HepG2 (cell line): ENCODE results near the gene FAM24A. TPM values are rescaled to one million over a fixed set of nuclear protein-coding genes. Genes with fewer than 3 reads are reported as not detected.

Experiments
- ATAC-seq: fragments of 200-7000 bp; cut with Tn5 transposase; 3 replicates; pipeline ENCODE4 v1.9.1; 2020; ENCODE audit warnings: mild to moderate bottlenecking, moderate library complexity
- BruUV-seq: library from RNA; stranded (reverse); fragments of 400-500 nt; replicated peaks from 2 replicates; lab custom pipeline; 2021; lab: Mats Ljungman, UMichigan
- CTCF ChIA-PET: fragments of 300-600 bp; formaldehyde crosslinking; extraction: SDS; loops from one replicate; lab custom pipeline; 2021; ENCODE audit warnings: low total read pairs, inconsistent platforms, low intra/inter-chr PET ratio; lab: Yijun Ruan, JAX
- POLR2A ChIA-PET: fragments of 350-600 bp; sonication (Branson Sonifier 250); formaldehyde crosslinking; loops from one replicate; lab custom pipeline; 2020; ENCODE audit warnings: antibody characterized with exemption, inconsistent platforms; lab: Yijun Ruan, JAX
- DNase-seq: peaks from one replicate; pipeline ENCODE4 v3.0.0-alpha.2; 2015; ENCODE audit warnings: low spot score
- FAIRE-seq: peaks from 3 replicates; lab custom pipeline; 2011; peaks lifted over from hg19 to GRCh38; lab: Jason Lieb, UNC
- H2AFZ ChIP-seq: one replicate; pipeline ENCODE4 v1.6.1; 2011; ENCODE audit warnings: low read length, inconsistent platforms
- H3K27ac ChIP-seq: fragments of 300-600 bp; 3 replicates; pipeline ENCODE4 v1.8.0; 2011; ENCODE audit warnings: mixed run types, mild to moderate bottlenecking, mixed read lengths, low read length, inconsistent platforms; ENCODE audit not compliant: insufficient read depth; ENCODE audit errors: extremely low read length
- H3K27me3 ChIP-seq, 2 experiments: fragments of 200-600 bp in 1 of 2; 2 replicates in 1 of 2; 3 replicates in 1 of 2; pipeline versions ENCODE4 v1.6.0 to v1.8.0; 2011; ENCODE audit warnings: low read length in 2 of 2, mild to moderate bottlenecking in 2 of 2, moderate library complexity in 2 of 2, inconsistent platforms in 1 of 2; ENCODE audit not compliant: insufficient read depth in 2 of 2, control insufficient read depth in 1 of 2
- H3K36me3 ChIP-seq, 2 experiments: fragments of 200-600 bp in 1 of 2; replicated peaks in 1 of 2; 2 replicates in 1 of 2; 3 replicates in 1 of 2; pipeline versions ENCODE4 v1.5.1 to v1.8.0; 2011; ENCODE audit warnings: low read length in 2 of 2, inconsistent platforms in 1 of 2; ENCODE audit not compliant: insufficient read depth in 2 of 2, control insufficient read depth in 1 of 2
- H3K4me1 ChIP-seq: 2 replicates; pipeline ENCODE4 v1.5.1; 2012; ENCODE audit warnings: low read length, inconsistent platforms; ENCODE audit not compliant: insufficient read depth
- H3K4me2 ChIP-seq: 2 replicates; pipeline ENCODE4 v1.6.0; 2011; ENCODE audit warnings: low read depth, low read length, inconsistent platforms
- H3K4me3 ChIP-seq, 3 experiments: fragments of 200-600 bp in 1 of 3; sonication (generic), shearing (Covaris generic) in 1 of 3; replicated peaks in 1 of 3; 2 replicates each; pipeline ENCODE4 v1.5.1; 2011 to 2016; ENCODE audit warnings: low read length in 3 of 3, inconsistent platforms in 2 of 3, low read depth in 2 of 3, mild to moderate bottlenecking in 2 of 3, control low read depth in 1 of 3, mixed read lengths in 1 of 3; ENCODE audit not compliant: insufficient read depth in 1 of 3
- H3K79me2 ChIP-seq: one replicate; pipeline ENCODE4 v1.6.1; 2011; ENCODE audit warnings: low read length, inconsistent platforms; ENCODE audit not compliant: insufficient read depth
- H3K9ac ChIP-seq: 2 replicates; pipeline ENCODE4 v1.6.0; 2011; ENCODE audit warnings: mild to moderate bottlenecking, low read depth, low read length, inconsistent platforms; ENCODE audit not compliant: insufficient read depth
- H3K9me3 ChIP-seq: 2 replicates; pipeline ENCODE4 v1.5.1; 2012; ENCODE audit warnings: mild to moderate bottlenecking, low read length
- H4K20me1 ChIP-seq: 2 replicates; pipeline ENCODE4 v1.6.0; 2011; ENCODE audit warnings: inconsistent platforms, mild to moderate bottlenecking, low read length, moderate library complexity; ENCODE audit not compliant: insufficient read depth
- GATAD2A ChIP-seq: IDR thresholded peaks from 2 replicates; pipeline ENCODE4 v1.6.1; 2016
- KDM2A ChIP-seq: sonication (generic); formaldehyde crosslinking; IDR thresholded peaks from 2 replicates; pipeline ENCODE4 v1.4.0; 2020; ENCODE audit warnings: low read depth, missing genetic modification reagents, borderline replicate concordance
- SETDB1 ChIP-seq: sonication (generic); formaldehyde crosslinking; IDR thresholded peaks from 2 replicates; pipeline ENCODE4 v1.5.1; 2020; ENCODE audit warnings: missing genetic modification reagents, mild to moderate bottlenecking, borderline replicate concordance
- SMYD3 ChIP-seq: sonication (generic); formaldehyde crosslinking; IDR thresholded peaks from 2 replicates; pipeline ENCODE4 v1.8.1; 2023; ENCODE audit warnings: mild to moderate bottlenecking, missing genetic modification reagents
- TARDBP ChIP-seq: sonication (generic); formaldehyde crosslinking; IDR thresholded peaks from 2 replicates; pipeline ENCODE4 v1.8.0; 2022; ENCODE audit warnings: mild to moderate bottlenecking, missing genetic modification reagents
- ZBTB20 ChIP-seq: sonication (generic); formaldehyde crosslinking; IDR thresholded peaks from 2 replicates; pipeline ENCODE4 v1.8.1; 2023; ENCODE audit warnings: missing genetic modification reagents, low read depth, mild to moderate bottlenecking, borderline replicate concordance
- ZBTB3 ChIP-seq: sonication (generic); formaldehyde crosslinking; IDR thresholded peaks from 2 replicates; pipeline ENCODE4 v1.4.0; 2020; ENCODE audit warnings: low read depth, mild to moderate bottlenecking, moderate library complexity, missing genetic modification reagents, borderline replicate concordance
- ZBTB42 ChIP-seq: sonication (generic); formaldehyde crosslinking; IDR thresholded peaks from 2 replicates; pipeline ENCODE4 v1.5.0; 2020; ENCODE audit warnings: mild to moderate bottlenecking, missing genetic modification reagents
- ZFY ChIP-seq: sonication (generic); formaldehyde crosslinking; IDR thresholded peaks from 2 replicates; pipeline ENCODE4 v1.4.0; 2020; ENCODE audit warnings: missing genetic modification reagents
- ZNF329 ChIP-seq: sonication (generic); formaldehyde crosslinking; IDR thresholded peaks from 2 replicates; pipeline ENCODE4 v1.9.0; 2021; ENCODE audit warnings: low read depth, mild to moderate bottlenecking, missing genetic modification reagents
- ZNF354B ChIP-seq: sonication (generic); formaldehyde crosslinking; IDR thresholded peaks from 2 replicates; pipeline ENCODE4 v1.8.0; 2022; ENCODE audit warnings: mild to moderate bottlenecking, missing genetic modification reagents
- ZNF451 ChIP-seq: sonication (generic); formaldehyde crosslinking; IDR thresholded peaks from 2 replicates; pipeline ENCODE4 v1.5.0; 2020; ENCODE audit warnings: mild to moderate bottlenecking, missing genetic modification reagents
- WGBS: methylation state at CpG from one replicate; pipeline ENCODE4 v1.1.6; 2017; ENCODE audit warnings: low lambda C conversion rate; 5-methylcytosine and 5-hydroxymethylcytosine counted together
- in situ Hi-C: cut with HindIII; loops from 2 replicates; pipeline ENCODE4 v1.10.0; 2017; ENCODE audit warnings: low pct_unique_long_range_greater_than_20kb; ENCODE audit not compliant: extremely low pct_ligation_motif_present
- intact Hi-C: fragments of 100-400 bp; cut with micrococcal nuclease; formaldehyde crosslinking; loops from one replicate; pipeline ENCODE4 v1.10.0; 2022; ENCODE audit not compliant: unreplicated experiment
- polyA plus RNA-seq, 8 experiments: library from polyadenylated mRNA; depleted of rRNA in 3 of 8; stranded (reverse) in 7 of 8; unstranded in 1 of 8; fragments of >200 nt; fragmentation: Illumina TruSeq in 4 of 8; extraction: Trizol in 4 of 8; gene quantifications; 2 replicates each; pipeline versions ENCODE4 v1.2.1 to v1.2.3, GENCODE V29; 2011 to 2016; ENCODE audit warnings: low read depth in 4 of 8, missing spikeins in 1 of 8, mixed read lengths in 1 of 8; ENCODE audit not compliant: insufficient read depth in 1 of 8
- total RNA-seq, 5 experiments: library from RNA; depleted of rRNA; stranded (reverse); fragments of >200 nt; fragmentation: Illumina TruSeq; extraction: Trizol; gene quantifications; 2 replicates each; pipeline ENCODE4 v1.2.3, GENCODE V29; 2016; ENCODE audit warnings: low read depth in 1 of 5
- TF ChIP-seq, protein P1 (sequence below): sonication (generic); formaldehyde crosslinking; conservative IDR thresholded peaks from 2 replicates; pipeline ENCODE4 v1.4.0; 2020; ENCODE audit warnings: missing genetic modification reagents
- TF ChIP-seq, protein P2 (sequence below): sonication (generic); formaldehyde crosslinking; IDR thresholded peaks from 2 replicates; pipeline ENCODE4 v1.4.0; 2020; ENCODE audit warnings: missing genetic modification reagents, borderline replicate concordance
- TF ChIP-seq, protein P3 (sequence below): sonication (generic); formaldehyde crosslinking; IDR thresholded peaks from 2 replicates; pipeline ENCODE4 v1.8.0; 2022; ENCODE audit warnings: missing genetic modification reagents, mild to moderate bottlenecking, moderate library complexity, borderline replicate concordance

FAM24A gene
- total and polyA plus RNA-seq, 2 of the 13 experiments (the other 11 are each of a cell fraction or from before 2014, with no cell fraction given): not detected

DNA sequence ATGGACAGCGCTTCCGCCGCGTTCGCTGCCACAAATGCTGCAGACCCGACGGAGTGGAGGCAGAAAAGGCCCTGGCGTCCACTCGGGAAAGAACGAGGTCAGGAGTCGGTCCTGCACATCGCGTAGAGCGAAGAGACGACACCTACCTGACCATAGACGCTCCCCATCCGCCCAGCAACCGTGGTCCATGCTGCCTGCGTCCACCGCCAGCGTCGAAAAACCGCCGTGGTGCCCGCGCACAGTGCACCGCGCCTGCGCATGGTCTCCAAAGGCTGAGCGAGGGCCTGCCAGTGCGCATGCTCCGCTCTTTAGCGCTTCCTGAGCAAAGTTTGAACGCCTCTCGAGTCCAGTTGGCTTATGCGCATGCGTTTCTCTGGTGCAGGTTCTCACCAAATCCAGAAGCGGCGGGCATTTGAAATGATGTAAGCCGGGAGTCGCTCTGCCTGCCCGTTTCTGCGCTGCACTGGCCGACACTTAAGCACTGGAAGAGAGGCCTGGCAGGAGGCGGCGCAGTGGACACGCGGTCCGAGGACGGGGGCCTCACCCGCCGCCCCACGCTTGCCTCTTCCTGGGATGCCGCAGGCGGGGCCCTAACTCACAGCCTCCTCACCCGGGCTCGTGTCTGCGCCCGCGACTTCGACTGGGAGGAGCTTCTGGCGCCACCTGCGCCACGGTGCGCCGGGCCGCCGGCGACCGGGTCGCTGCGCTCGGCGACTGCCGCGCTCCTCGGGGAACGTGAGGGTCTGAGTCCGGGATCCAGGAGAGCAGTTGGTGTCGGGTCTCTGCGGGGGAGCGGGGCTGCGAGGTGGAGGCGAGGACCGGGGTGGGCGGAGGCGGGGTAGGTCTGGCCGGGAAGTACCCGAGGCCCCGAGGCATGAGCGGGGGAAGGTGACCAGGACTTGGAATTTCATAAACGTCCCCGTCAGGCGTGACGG, 30.8 kb upstream of the FAM24A start, which contains the start of gene FAM24B:
FAM24B (minus strand) TSS at position 243 of the 935 bp plus-strand sequence. CDS start 29,066 bp downstream, outside the sequence.
- H3K9ac ChIP-seq: peak within 1 kb of the TSS; percentile 58
- no peaks in the 10 kb centered on the region; a peak in 2 of 5 replicates for H3K27me3 ChIP-seq
- ATAC-seq (peak; percentile 89), FAIRE-seq (peak; percentile 12), DNase-seq (peak; percentile 93)
- peak within 1 kb of the TSS; percentile 75 for H3K4me2 ChIP-seq
- peak within 1 kb of the TSS; percentile 79 for H2AFZ ChIP-seq
- CTCF ChIA-PET: no interaction called here
- intact Hi-C loops: no loop called here
- POLR2A ChIA-PET: no interaction called here
- in situ Hi-C loops: no loop called here
- H3K4me1 ChIP-seq: peaks cover 30% of the 10 kb centered on the region
- WGBS: 45% methylated on average over 33 of the region's 95 CpGs
- H3K79me2 ChIP-seq: peaks cover 8% of the 10 kb centered on the region
- H4K20me1 ChIP-seq: no peaks in the 10 kb centered on the region
- no peaks in the 10 kb centered on the region for H3K36me3 ChIP-seq
- peak within 1 kb of the TSS; percentile 43 to 73 (median 68); a peak in 5 of 6 replicates for H3K4me3 ChIP-seq
- H3K9me3 ChIP-seq: no peaks in the 10 kb centered on the region
- peak within 1 kb of the TSS; percentile 68 for H3K27ac ChIP-seq
- BruUV-seq: no TSS peak
- TF ChIP-seq SETDB1 (no peak), ZFY (CRISPR knock-in tag) (peak; percentile 76), ZNF451 (CRISPR knock-in tag) (0 out of 2 replicates have a peak, but pooled peaks have one; percentile 68), ZBTB42 (CRISPR knock-in tag) (no peak), TARDBP (CRISPR knock-in tag) (0 out of 2 replicates have a peak, but pooled peaks have one; percentile 42), ZNF329 (0 out of 2 replicates have a peak, but pooled peaks have one; percentile 36), SMYD3 (CRISPR knock-in tag) (peak; percentile 71; the same call in 1 of the 2 replicates), GATAD2A (CRISPR knock-in tag) (no peak), KDM2A (CRISPR knock-in tag) (no peak; the same call in 1 of the 2 replicates), ZBTB3 (CRISPR knock-in tag) (no peak), ZBTB20 (peak; percentile 42; the same call in 1 of the 2 replicates), ZNF354B (CRISPR knock-in tag) (0 out of 2 replicates have a peak, but pooled peaks have one; percentile 56)
- TF ChIP-seq, protein P1, sequence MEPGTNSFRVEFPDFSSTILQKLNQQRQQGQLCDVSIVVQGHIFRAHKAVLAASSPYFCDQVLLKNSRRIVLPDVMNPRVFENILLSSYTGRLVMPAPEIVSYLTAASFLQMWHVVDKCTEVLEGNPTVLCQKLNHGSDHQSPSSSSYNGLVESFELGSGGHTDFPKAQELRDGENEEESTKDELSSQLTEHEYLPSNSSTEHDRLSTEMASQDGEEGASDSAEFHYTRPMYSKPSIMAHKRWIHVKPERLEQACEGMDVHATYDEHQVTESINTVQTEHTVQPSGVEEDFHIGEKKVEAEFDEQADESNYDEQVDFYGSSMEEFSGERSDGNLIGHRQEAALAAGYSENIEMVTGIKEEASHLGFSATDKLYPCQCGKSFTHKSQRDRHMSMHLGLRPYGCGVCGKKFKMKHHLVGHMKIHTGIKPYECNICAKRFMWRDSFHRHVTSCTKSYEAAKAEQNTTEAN (CRISPR knock-in tag): peak; percentile 25; the same call in 1 of the 2 replicates
- TF ChIP-seq, protein P2, sequence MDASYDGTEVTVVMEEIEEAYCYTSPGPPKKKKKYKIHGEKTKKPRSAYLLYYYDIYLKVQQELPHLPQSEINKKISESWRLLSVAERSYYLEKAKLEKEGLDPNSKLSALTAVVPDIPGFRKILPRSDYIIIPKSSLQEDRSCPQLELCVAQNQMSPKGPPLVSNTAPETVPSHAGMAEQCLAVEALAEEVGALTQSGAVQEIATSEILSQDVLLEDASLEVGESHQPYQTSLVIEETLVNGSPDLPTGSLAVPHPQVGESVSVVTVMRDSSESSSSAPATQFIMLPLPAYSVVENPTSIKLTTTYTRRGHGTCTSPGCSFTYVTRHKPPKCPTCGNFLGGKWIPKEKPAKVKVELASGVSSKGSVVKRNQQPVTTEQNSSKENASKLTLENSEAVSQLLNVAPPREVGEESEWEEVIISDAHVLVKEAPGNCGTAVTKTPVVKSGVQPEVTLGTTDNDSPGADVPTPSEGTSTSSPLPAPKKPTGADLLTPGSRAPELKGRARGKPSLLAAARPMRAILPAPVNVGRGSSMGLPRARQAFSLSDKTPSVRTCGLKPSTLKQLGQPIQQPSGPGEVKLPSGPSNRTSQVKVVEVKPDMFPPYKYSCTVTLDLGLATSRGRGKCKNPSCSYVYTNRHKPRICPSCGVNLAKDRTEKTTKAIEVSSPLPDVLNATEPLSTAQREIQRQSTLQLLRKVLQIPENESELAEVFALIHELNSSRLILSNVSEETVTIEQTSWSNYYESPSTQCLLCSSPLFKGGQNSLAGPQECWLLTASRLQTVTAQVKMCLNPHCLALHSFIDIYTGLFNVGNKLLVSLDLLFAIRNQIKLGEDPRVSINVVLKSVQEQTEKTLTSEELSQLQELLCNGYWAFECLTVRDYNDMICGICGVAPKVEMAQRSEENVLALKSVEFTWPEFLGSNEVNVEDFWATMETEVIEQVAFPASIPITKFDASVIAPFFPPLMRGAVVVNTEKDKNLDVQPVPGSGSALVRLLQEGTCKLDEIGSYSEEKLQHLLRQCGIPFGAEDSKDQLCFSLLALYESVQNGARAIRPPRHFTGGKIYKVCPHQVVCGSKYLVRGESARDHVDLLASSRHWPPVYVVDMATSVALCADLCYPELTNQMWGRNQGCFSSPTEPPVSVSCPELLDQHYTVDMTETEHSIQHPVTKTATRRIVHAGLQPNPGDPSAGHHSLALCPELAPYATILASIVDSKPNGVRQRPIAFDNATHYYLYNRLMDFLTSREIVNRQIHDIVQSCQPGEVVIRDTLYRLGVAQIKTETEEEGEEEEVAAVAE (CRISPR knock-in tag): no peak
- TF ChIP-seq, protein P3, sequence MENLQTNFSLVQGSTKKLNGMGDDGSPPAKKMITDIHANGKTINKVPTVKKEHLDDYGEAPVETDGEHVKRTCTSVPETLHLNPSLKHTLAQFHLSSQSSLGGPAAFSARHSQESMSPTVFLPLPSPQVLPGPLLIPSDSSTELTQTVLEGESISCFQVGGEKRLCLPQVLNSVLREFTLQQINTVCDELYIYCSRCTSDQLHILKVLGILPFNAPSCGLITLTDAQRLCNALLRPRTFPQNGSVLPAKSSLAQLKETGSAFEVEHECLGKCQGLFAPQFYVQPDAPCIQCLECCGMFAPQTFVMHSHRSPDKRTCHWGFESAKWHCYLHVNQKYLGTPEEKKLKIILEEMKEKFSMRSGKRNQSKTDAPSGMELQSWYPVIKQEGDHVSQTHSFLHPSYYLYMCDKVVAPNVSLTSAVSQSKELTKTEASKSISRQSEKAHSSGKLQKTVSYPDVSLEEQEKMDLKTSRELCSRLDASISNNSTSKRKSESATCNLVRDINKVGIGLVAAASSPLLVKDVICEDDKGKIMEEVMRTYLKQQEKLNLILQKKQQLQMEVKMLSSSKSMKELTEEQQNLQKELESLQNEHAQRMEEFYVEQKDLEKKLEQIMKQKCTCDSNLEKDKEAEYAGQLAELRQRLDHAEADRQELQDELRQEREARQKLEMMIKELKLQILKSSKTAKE (CRISPR knock-in tag): peak; percentile 18; the same call in 1 of the 2 replicates
